Panc1 (cell line): ENCODE measurements around the gene PPP4R3A. TPM values are rescaled to one million over a fixed set of nuclear protein-coding genes. Genes with fewer than 3 reads are reported as not detected.
"Not testable (repeated sequence)": the region's sequence is repeated elsewhere in the genome, so short reads cannot be mapped to it uniquely, and the experiment has no call there.

Experiments used
- ATAC-seq: fragments of 200-7000 bp; cut with Tn5 transposase; 2 replicates; pipeline ENCODE4 v1.9.1; 2020; ENCODE audit warnings: mild to moderate bottlenecking, moderate library complexity
- BruUV-seq: library from RNA; stranded (reverse); fragments of 400-500 nt; replicated peaks from 2 replicates; lab custom pipeline; 2021; lab: Mats Ljungman, UMichigan
- CTCF ChIA-PET: fragments of 300-600 bp; sonication (Branson Sonifier 250); formaldehyde crosslinking; loops from one replicate; lab custom pipeline; 2022; ENCODE audit warnings: antibody characterized with exemption; lab: Charles Lee
- POLR2A ChIA-PET: fragments of 300-600 bp; sonication (Branson Sonifier 250); formaldehyde crosslinking; loops from one replicate; lab custom pipeline; 2022; ENCODE audit warnings: antibody characterized with exemption; lab: Charles Lee
- DNase-seq: peaks from one replicate; pipeline ENCODE4 v3.0.0-alpha.2; 2010; ENCODE audit warnings: low read depth, low spot score
- H3K27ac ChIP-seq: 2 replicates; pipeline ENCODE4 v1.5.1; 2011; ENCODE audit warnings: mild to moderate bottlenecking, low read length, inconsistent platforms
- H3K27me3 ChIP-seq: fragments of 200-500 bp; sonication (Bioruptor generic); 2 replicates; pipeline ENCODE4 v1.6.0; 2014; ENCODE audit warnings: low read length, inconsistent platforms; ENCODE audit not compliant: control insufficient read depth, insufficient read depth
- H3K36me3 ChIP-seq: fragments of 200-500 bp; sonication (Bioruptor generic); 2 replicates; pipeline ENCODE4 v1.5.1; 2014; ENCODE audit warnings: inconsistent platforms, mild to moderate bottlenecking, low read length, moderate library complexity; ENCODE audit not compliant: control insufficient read depth, insufficient read depth
- H3K4me1 ChIP-seq: 2 replicates; pipeline ENCODE4 v1.5.1; 2011; ENCODE audit warnings: inconsistent platforms, mild to moderate bottlenecking, low read length, moderate library complexity; ENCODE audit not compliant: control insufficient read depth, insufficient read depth
- H3K4me3 ChIP-seq, 2 experiments: 2 replicates each; pipeline ENCODE4 v1.5.1; 2011 to 2012; ENCODE audit warnings: low read depth in 2 of 2, low read length in 2 of 2, mild to moderate bottlenecking in 2 of 2, inconsistent platforms in 1 of 2, moderate library complexity in 1 of 2
- H3K9me3 ChIP-seq: fragments of 200-500 bp; sonication (Bioruptor generic); 2 replicates; pipeline ENCODE4 v1.5.1; 2014; ENCODE audit warnings: low read depth, mild to moderate bottlenecking, inconsistent platforms, low read length, moderate library complexity; ENCODE audit not compliant: control insufficient read depth, insufficient read depth
- POLR2AphosphoS5 ChIP-seq: IDR thresholded peaks from 2 replicates; pipeline ENCODE4 v1.6.1; 2012; ENCODE audit warnings: mild to moderate bottlenecking, low read depth, low read length, moderate library complexity
- SIN3A ChIP-seq: IDR thresholded peaks from 2 replicates; pipeline ENCODE4 v1.6.1; 2012; ENCODE audit warnings: low read depth, mild to moderate bottlenecking, low read length, moderate library complexity, borderline replicate concordance; ENCODE audit not compliant: insufficient read depth
- in situ Hi-C: cut with HindIII; loops from 2 replicates; pipeline ENCODE4 v1.10.0; 2016; ENCODE audit warnings: low sequenced_read_pairs, low pct_unique_long_range_greater_than_20kb
- intact Hi-C: fragments of 100-400 bp; cut with micrococcal nuclease; formaldehyde crosslinking; loops from one replicate; pipeline ENCODE4 v1.10.0; 2022; ENCODE audit not compliant: unreplicated experiment
- total RNA-seq: library from RNA; stranded (reverse); gene quantifications from one replicate; pipeline ENCODE4 v1.2.1, GENCODE V29; 2021; ENCODE audit not compliant: unreplicated experiment
- TF ChIP-seq, protein P1 (sequence below), 2 experiments: IDR thresholded peaks; 2 replicates each; pipeline ENCODE4 v1.6.1; 2011 to 2012; ENCODE audit warnings: low read depth in 2 of 2, control low read depth in 1 of 2, low read length in 1 of 2, mild to moderate bottlenecking in 1 of 2, moderate library complexity in 1 of 2; ENCODE audit not compliant: insufficient read depth in 1 of 2
- TF ChIP-seq, protein P2 (sequence below): fragments of 450-650 bp; IDR thresholded peaks from 2 replicates; pipeline ENCODE4 v1.5.1; 2017; ENCODE audit warnings: mild to moderate bottlenecking

PPP4R3A gene
- total RNA-seq, 1 experiment from 2014 or later = 54.8 TPM

DNA sequence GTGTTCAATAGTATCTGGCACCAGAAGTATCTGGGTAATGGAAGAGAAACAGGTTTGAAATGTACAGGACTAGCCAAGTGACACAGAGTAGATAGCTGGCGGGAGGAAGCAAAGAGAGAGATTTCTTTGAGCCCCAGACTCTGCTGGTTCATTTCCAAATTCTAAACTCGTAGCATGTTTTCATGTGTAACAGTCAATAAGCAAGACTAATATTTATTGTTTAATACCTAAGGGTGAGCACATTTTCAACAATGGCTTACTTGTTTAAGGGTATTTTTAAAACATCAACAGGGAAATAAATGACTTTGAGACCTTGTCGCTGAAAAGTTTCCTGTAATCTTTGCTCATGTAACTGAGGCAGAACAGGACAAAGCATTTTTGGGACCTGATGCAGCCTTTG is 80.7 kb downstream of the PPP4R3A start:
- TF ChIP-seq SIN3A (no peak), POLR2AphosphoS5 (no peak)
- TF ChIP-seq, protein P1, sequence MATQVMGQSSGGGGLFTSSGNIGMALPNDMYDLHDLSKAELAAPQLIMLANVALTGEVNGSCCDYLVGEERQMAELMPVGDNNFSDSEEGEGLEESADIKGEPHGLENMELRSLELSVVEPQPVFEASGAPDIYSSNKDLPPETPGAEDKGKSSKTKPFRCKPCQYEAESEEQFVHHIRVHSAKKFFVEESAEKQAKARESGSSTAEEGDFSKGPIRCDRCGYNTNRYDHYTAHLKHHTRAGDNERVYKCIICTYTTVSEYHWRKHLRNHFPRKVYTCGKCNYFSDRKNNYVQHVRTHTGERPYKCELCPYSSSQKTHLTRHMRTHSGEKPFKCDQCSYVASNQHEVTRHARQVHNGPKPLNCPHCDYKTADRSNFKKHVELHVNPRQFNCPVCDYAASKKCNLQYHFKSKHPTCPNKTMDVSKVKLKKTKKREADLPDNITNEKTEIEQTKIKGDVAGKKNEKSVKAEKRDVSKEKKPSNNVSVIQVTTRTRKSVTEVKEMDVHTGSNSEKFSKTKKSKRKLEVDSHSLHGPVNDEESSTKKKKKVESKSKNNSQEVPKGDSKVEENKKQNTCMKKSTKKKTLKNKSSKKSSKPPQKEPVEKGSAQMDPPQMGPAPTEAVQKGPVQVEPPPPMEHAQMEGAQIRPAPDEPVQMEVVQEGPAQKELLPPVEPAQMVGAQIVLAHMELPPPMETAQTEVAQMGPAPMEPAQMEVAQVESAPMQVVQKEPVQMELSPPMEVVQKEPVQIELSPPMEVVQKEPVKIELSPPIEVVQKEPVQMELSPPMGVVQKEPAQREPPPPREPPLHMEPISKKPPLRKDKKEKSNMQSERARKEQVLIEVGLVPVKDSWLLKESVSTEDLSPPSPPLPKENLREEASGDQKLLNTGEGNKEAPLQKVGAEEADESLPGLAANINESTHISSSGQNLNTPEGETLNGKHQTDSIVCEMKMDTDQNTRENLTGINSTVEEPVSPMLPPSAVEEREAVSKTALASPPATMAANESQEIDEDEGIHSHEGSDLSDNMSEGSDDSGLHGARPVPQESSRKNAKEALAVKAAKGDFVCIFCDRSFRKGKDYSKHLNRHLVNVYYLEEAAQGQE (IDR thresholded peaks at IDR 0.05; ENCODE audit: insufficient read depth in 1 of 2, low read depth in 2 of 2, low read length in 1 of 2) = no peak
- TF ChIP-seq, protein P2, sequence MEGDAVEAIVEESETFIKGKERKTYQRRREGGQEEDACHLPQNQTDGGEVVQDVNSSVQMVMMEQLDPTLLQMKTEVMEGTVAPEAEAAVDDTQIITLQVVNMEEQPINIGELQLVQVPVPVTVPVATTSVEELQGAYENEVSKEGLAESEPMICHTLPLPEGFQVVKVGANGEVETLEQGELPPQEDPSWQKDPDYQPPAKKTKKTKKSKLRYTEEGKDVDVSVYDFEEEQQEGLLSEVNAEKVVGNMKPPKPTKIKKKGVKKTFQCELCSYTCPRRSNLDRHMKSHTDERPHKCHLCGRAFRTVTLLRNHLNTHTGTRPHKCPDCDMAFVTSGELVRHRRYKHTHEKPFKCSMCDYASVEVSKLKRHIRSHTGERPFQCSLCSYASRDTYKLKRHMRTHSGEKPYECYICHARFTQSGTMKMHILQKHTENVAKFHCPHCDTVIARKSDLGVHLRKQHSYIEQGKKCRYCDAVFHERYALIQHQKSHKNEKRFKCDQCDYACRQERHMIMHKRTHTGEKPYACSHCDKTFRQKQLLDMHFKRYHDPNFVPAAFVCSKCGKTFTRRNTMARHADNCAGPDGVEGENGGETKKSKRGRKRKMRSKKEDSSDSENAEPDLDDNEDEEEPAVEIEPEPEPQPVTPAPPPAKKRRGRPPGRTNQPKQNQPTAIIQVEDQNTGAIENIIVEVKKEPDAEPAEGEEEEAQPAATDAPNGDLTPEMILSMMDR = no peak
- H3K9me3 ChIP-seq = no peaks in the 10 kb centered on the region
- no TSS peak for BruUV-seq
- in situ Hi-C loops (no loop called here), intact Hi-C loops (no loop called here)
- POLR2A ChIA-PET = no interaction called here
- CTCF ChIA-PET = no interaction called here
- no peak for DNase-seq
- no peaks in the 10 kb centered on the region for H3K4me1 ChIP-seq
- H3K36me3 ChIP-seq = no peaks in the 10 kb centered on the region
- no peak overlapping the region for H3K27ac ChIP-seq
- no peaks in the 10 kb centered on the region for H3K27me3 ChIP-seq
- H3K4me3 ChIP-seq = no peak overlapping the region
- no peak for ATAC-seq

DNA sequence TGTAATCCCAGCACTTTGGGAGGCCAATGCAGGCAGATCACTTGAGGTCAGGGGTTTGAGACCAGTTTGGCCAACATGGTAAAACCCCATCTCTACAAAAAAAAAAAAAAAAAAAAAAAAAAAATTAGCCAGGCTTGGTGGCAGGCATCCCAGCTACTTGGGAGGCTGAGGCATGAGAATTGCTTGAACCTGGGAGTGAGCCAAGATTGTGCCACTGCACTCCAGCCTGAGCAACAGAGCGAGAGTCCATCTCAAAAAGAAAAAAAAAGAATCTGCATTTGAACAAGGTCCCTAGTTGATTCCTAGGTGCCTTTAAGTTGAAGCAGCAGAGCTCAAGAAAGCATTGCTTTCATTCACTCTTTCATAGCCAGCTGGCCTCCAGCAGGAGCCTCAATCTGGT is 81.2 kb downstream of the PPP4R3A start:
- H3K27me3 ChIP-seq, in situ Hi-C loops, BruUV-seq, H3K9me3 ChIP-seq, POLR2A ChIA-PET, H3K27ac ChIP-seq, H3K4me1 ChIP-seq, intact Hi-C loops, H3K36me3 ChIP-seq, CTCF ChIA-PET, DNase-seq, H3K4me3 ChIP-seq, ATAC-seq: not testable (repeated sequence)

DNA sequence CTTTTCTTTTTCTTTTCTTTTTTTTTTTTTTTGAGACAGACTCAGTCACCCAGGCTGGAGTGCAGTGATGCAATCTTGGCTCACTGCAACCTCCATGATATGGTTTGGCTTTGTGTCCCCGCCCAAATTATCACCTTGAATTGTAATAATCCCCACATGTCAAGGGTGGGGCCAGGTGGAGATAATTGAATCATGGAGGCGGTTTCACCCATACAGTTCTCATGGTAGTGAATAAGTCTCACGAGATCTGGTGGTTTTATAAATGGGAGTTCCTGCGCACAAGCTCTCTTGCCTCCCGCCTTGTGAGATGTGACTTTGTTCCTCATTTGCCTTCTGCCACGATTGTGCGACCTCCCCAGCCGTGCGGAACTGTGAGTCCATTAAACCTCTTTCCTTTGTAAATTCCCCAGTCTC is 84.6 kb downstream of the PPP4R3A start:
- H3K4me1 ChIP-seq, H3K4me3 ChIP-seq, POLR2A ChIA-PET, intact Hi-C loops, H3K36me3 ChIP-seq, BruUV-seq, in situ Hi-C loops, H3K27ac ChIP-seq, CTCF ChIA-PET, H3K27me3 ChIP-seq, DNase-seq, ATAC-seq, H3K9me3 ChIP-seq: not testable (repeated sequence)
